Liver (tissue), 9 donors: ENCODE measurements around the gene DLK1. TPM values are rescaled to one million over a fixed set of nuclear protein-coding genes. Genes with fewer than 3 reads are reported as not detected.

Experiments used
- DNase-seq: peaks from one replicate; pipeline ENCODE4 v3.0.0-alpha.2; 2017; ENCODE audit warnings: low spot score
- H3K27ac ChIP-seq, 2 donors: one replicate each; pipeline ENCODE4 v1.7.0; 2013; ENCODE audit warnings: inconsistent platforms in 2 of 2, low read length in 2 of 2, control low read depth in 1 of 2, low read depth in 1 of 2, mild to moderate bottlenecking in 1 of 2
- H3K27me3 ChIP-seq, 4 donors: one replicate each; pipeline versions ENCODE4 v1.6.1 to v1.7.0; 2013; ENCODE audit warnings: low read length in 3 of 4, inconsistent platforms in 1 of 4, mild to moderate bottlenecking in 1 of 4, moderate library complexity in 1 of 4; ENCODE audit not compliant: control insufficient read depth in 4 of 4, insufficient read depth in 4 of 4
- H3K36me3 ChIP-seq, 4 donors: one replicate each; pipeline versions ENCODE4 v1.6.1 to v1.7.0; 2013; ENCODE audit warnings: low read length in 3 of 4, mild to moderate bottlenecking in 3 of 4, low read depth in 1 of 4, moderate library complexity in 1 of 4; ENCODE audit not compliant: control insufficient read depth in 4 of 4, insufficient read depth in 3 of 4
- H3K4me1 ChIP-seq, 4 donors: one replicate each; pipeline versions ENCODE4 v1.6.1 to v1.7.0; 2013; ENCODE audit warnings: low read length in 3 of 4, mild to moderate bottlenecking in 3 of 4, moderate library complexity in 1 of 4; ENCODE audit not compliant: control insufficient read depth in 4 of 4, insufficient read depth in 4 of 4
- H3K4me3 ChIP-seq, 3 donors: one replicate each; pipeline versions ENCODE4 v1.6.1 to v1.7.0; 2013; ENCODE audit warnings: low read length in 3 of 3, control low read depth in 1 of 3, low read depth in 1 of 3, mild to moderate bottlenecking in 1 of 3
- H3K9ac ChIP-seq, 2 donors: one replicate each; pipeline ENCODE4 v1.7.0; 2013; ENCODE audit warnings: low read length in 2 of 2, mild to moderate bottlenecking in 2 of 2, moderate library complexity in 2 of 2, control low read depth in 1 of 2, low read depth in 1 of 2
- H3K9me3 ChIP-seq, 4 donors: one replicate each; pipeline versions ENCODE4 v1.6.1 to v1.7.0; 2013; ENCODE audit warnings: low read length in 3 of 4; ENCODE audit not compliant: control insufficient read depth in 4 of 4
- CTCF ChIP-seq: fragments of 150-350 bp; IDR thresholded peaks from 2 replicates; pipeline ENCODE4 v1.5.1; 2017; ENCODE audit warnings: improper control_type of control experiment, low read depth, low read length; ENCODE audit not compliant: missing input control
- EGR1 ChIP-seq, 2 donors: IDR thresholded peaks; 2 replicates each; pipeline ENCODE4 v1.6.1; 2016 to 2018; ENCODE audit warnings: antibody characterized with exemption in 2 of 2, low read depth in 2 of 2
- FOXA2 ChIP-seq: IDR thresholded peaks from 2 replicates; pipeline ENCODE4 v1.6.1; 2016; ENCODE audit warnings: antibody characterized with exemption
- GABPA ChIP-seq, 2 donors: IDR thresholded peaks in 1 of 2; conservative IDR thresholded peaks in 1 of 2; 2 replicates each; pipeline ENCODE4 v1.6.1; 2016; ENCODE audit warnings: antibody characterized with exemption in 2 of 2, mild to moderate bottlenecking in 1 of 2, moderate library complexity in 1 of 2
- HNF4A ChIP-seq, 2 donors: conservative IDR thresholded peaks; 2 replicates each; pipeline ENCODE4 v1.6.1; 2016; ENCODE audit warnings: antibody characterized with exemption in 2 of 2, mild to moderate bottlenecking in 2 of 2
- HNF4G ChIP-seq: IDR thresholded peaks from 2 replicates; pipeline ENCODE4 v1.6.1; 2016; ENCODE audit warnings: antibody characterized with exemption
- JUND ChIP-seq, 2 donors: IDR thresholded peaks; 2 replicates each; pipeline ENCODE4 v1.6.1; 2016; ENCODE audit warnings: antibody characterized with exemption in 2 of 2
- MAX ChIP-seq: IDR thresholded peaks from 2 replicates; pipeline ENCODE4 v1.6.1; 2016; ENCODE audit warnings: antibody characterized with exemption
- NR2F2 ChIP-seq: IDR thresholded peaks from 2 replicates; pipeline ENCODE4 v1.6.1; 2016; ENCODE audit warnings: antibody characterized with exemption
- REST ChIP-seq: IDR thresholded peaks from 2 replicates; pipeline ENCODE4 v1.6.1; 2016; ENCODE audit warnings: antibody characterized with exemption, mild to moderate bottlenecking
- RXRA ChIP-seq, 2 donors: IDR thresholded peaks; 2 replicates each; pipeline ENCODE4 v1.6.1; 2017 to 2018; ENCODE audit warnings: antibody characterized with exemption in 2 of 2, mild to moderate bottlenecking in 1 of 2
- SP1 ChIP-seq: IDR thresholded peaks from 2 replicates; pipeline ENCODE4 v1.6.1; 2018; ENCODE audit warnings: antibody characterized with exemption, mild to moderate bottlenecking
- TAF1 ChIP-seq: conservative IDR thresholded peaks from 2 replicates; pipeline ENCODE4 v1.6.1; 2016; ENCODE audit warnings: antibody characterized with exemption, mild to moderate bottlenecking
- ZBTB33 ChIP-seq: IDR thresholded peaks from 2 replicates; pipeline ENCODE4 v1.6.1; 2016; ENCODE audit warnings: antibody characterized with exemption
- WGBS: extraction: QIAGEN DNeasy Blood & Tissue Kit; methylation state at CpG from one replicate; pipeline ENCODE4 v1.1.7; 2013; 5-methylcytosine and 5-hydroxymethylcytosine counted together
- polyA plus RNA-seq, 2 donors: library from polyadenylated mRNA; stranded (reverse) in 1 of 2; unstranded in 1 of 2; fragments of 200-250 nt in 1 of 2; fragments of >200 nt in 1 of 2; fragmentation: Nextera tagmentation in 1 of 2; extraction: Ambion mirVana in 1 of 2; gene quantifications; one replicate each; pipeline versions ENCODE4 v1.2.1 to v1.2.3, GENCODE V29; 2013 to 2015
- total RNA-seq, 2 donors: library from RNA; depleted of rRNA; stranded (reverse); fragments of >200 nt; gene quantifications; one replicate each; pipeline ENCODE4 v1.2.3, GENCODE V29; 2014
- donor health status: healthy.
- donor health status: healthy.
- donor health status: healthy.
- donor health status: healthy.
- donor health status: healthy.

Gene DLK1
- total and polyA plus RNA-seq, 4 donors: 0.42 to 331 (median 1.8) TPM; not detected in 1

GRCh38 chr14:100741966-100742365 lies 15.3 kb downstream of the DLK1 start:
- no peaks in the 10 kb centered on the region for H3K36me3 ChIP-seq
- 61% methylated on average over 3 of the region's 3 CpGs for WGBS
- no peak for DNase-seq

More at GRCh38 chr14:100741966-100742365, 15.3 kb downstream of the DLK1 start:
- peaks cover 0 to 6% (median 3%) of the 10 kb centered on the region in 4 donors for H3K9me3 ChIP-seq
- H3K4me3 ChIP-seq: no peak overlapping the region
- H3K27ac ChIP-seq: no peak overlapping the region
- H3K27me3 ChIP-seq: no peaks in the 10 kb centered on the region
- TF ChIP-seq GABPA (IDR thresholded peaks at IDR 0.05 in 1 of 2, conservative IDR thresholded peaks at IDR 0.05 in 1 of 2) (no peak), JUND (IDR thresholded peaks at IDR 0.05) (no peak), EGR1 (IDR thresholded peaks at IDR 0.05; ENCODE audit: low read depth in 2 of 2) (no peak), MAX (no peak), CTCF (no peak), SP1 (no peak), HNF4G (no peak), NR2F2 (no peak), FOXA2 (no peak), TAF1 (no peak), RXRA (IDR thresholded peaks at IDR 0.05) (no peak), ZBTB33 (no peak), HNF4A (conservative IDR thresholded peaks at IDR 0.05) (no peak), REST (no peak)
- no peaks in the 10 kb centered on the region for H3K4me1 ChIP-seq
- no peak overlapping the region for H3K9ac ChIP-seq
